HG03139 (cell line): ENCODE results near the gene MAP1LC3B.

ENCODE experiments used
- ATAC-seq: cut with Tn5 transposase; IDR thresholded peaks from one replicate; pipeline ENCODE4 v1.9.1; 2021; ENCODE audit not compliant: unreplicated experiment

The MAP1LC3B gene

GRCh38 chr16:87451563-87452210 lies 59.6 kb downstream of the MAP1LC3B start:
- ATAC-seq, result no peak

- ATAC-seq, result no peak
Observed at GRCh38 chr16:87453326-87453725, 61.2 kb downstream of the MAP1LC3B start.
